Measurements from ENCODE around the gene ZNF12. TPM values are rescaled to one million over a fixed set of nuclear protein-coding genes. Genes with fewer than 3 reads are reported as not detected.

The ZNF12 gene
- total and polyA plus RNA-seq, 10 of the 15 experiments (the other 5 are each of a cell fraction or from before 2014, with no cell fraction given): 6.7 to 38.1 (median 14.4) TPM

GRCh38 chr7:6725003-6725402 is 18.3 kb upstream of the ZNF12 start (continued):
- no peak for TF ChIP-seq USF2 (IDR thresholded peaks at IDR 0.05; ENCODE audit: borderline replicate concordance, low read depth, low read length)
- 0 out of 2 replicates have a peak, but pooled peaks have one; percentile 7 for TF ChIP-seq IRF4 (IDR thresholded peaks at IDR 0.05; ENCODE audit: low read depth, low read length)
- no peak for TF ChIP-seq ATF3 (IDR thresholded peaks at IDR 0.05; ENCODE audit: borderline replicate concordance, extremely low read depth, low read depth, low read length)
- TF ChIP-seq CEBPB (IDR thresholded peaks at IDR 0.05; ENCODE audit: borderline replicate concordance in 1 of 2, low read depth in 2 of 2, low read length in 2 of 2): 0 out of 4 replicates have a peak, but pooled peaks of 1 of the 2 experiments have one; percentile 41
- no peak for TF ChIP-seq RCOR1 (conservative IDR thresholded peaks at IDR 0.05; ENCODE audit: low read depth, low read length)
- TF ChIP-seq CTCF (IDR thresholded peaks at IDR 0.05 in 2 of 3, conservative IDR thresholded peaks at IDR 0.05 in 1 of 3; ENCODE audit: control insufficient read depth in 2 of 3, extremely low read depth in 1 of 3, insufficient read depth in 1 of 3, low read depth in 3 of 3, low read length in 3 of 3): no peak
- 0 out of 2 replicates have a peak, but pooled peaks have one; percentile 54 for TF ChIP-seq ATF2 (IDR thresholded peaks at IDR 0.05; ENCODE audit: low read length)
- TF ChIP-seq YBX1 (IDR thresholded peaks at IDR 0.05): no peak
- peak; percentile 93 for TF ChIP-seq SKIL (IDR thresholded peaks at IDR 0.05; ENCODE audit: low read depth, poor library complexity, severe bottlenecking)
- no peak for TF ChIP-seq SMARCA5 (IDR thresholded peaks at IDR 0.05)
- peak; percentile 55 for TF ChIP-seq MTA2 (IDR thresholded peaks at IDR 0.05; ENCODE audit: low read depth)
- TF ChIP-seq NBN (IDR thresholded peaks at IDR 0.05): peak; percentile 90
- no peak for TF ChIP-seq CHD1 (IDR thresholded peaks at IDR 0.05; ENCODE audit: low read depth, low read length)
- TF ChIP-seq TAF1 (IDR thresholded peaks at IDR 0.05; ENCODE audit: borderline replicate concordance, low read depth, low read length): 0 out of 2 replicates have a peak, but pooled peaks have one; percentile 24
- TF ChIP-seq ZNF274 (IDR thresholded peaks at IDR 0.05; ENCODE audit: insufficient read depth, insufficient read length): no peak
- TF ChIP-seq EED (IDR thresholded peaks at IDR 0.05; ENCODE audit: low read depth): peak; percentile 85
- peak; percentile 85 to 89 for TF ChIP-seq IKZF2 (IDR thresholded peaks at IDR 0.05)
- no peak for TF ChIP-seq POLR2A (IDR thresholded peaks at IDR 0.05; ENCODE audit: low read depth, low read length)
- TF ChIP-seq LARP7 (IDR thresholded peaks at IDR 0.05): no peak
- TF ChIP-seq SRF (IDR thresholded peaks at IDR 0.05; ENCODE audit: low read depth in 2 of 2, low read length in 2 of 2): no peak
- TF ChIP-seq RELB (IDR thresholded peaks at IDR 0.05; ENCODE audit: low read depth): peak; percentile 86; the same call in 1 of the 2 replicates
- 0 out of 2 replicates have a peak, but pooled peaks have one; percentile 53 for TF ChIP-seq HDGF (IDR thresholded peaks at IDR 0.05)
- TF ChIP-seq CREB1 (IDR thresholded peaks at IDR 0.05; ENCODE audit: low read depth): 0 out of 2 replicates have a peak, but pooled peaks have one; percentile 44
- TF ChIP-seq GATAD2B (conservative IDR thresholded peaks at IDR 0.05; ENCODE audit: low read depth): no peak
- no peak for TF ChIP-seq ZNF207 (IDR thresholded peaks at IDR 0.05; ENCODE audit: borderline replicate concordance)

Data from GM12878 (cell line).